SK-N-SH treated with all-trans-retinoic acid at 6 μM for 48 hours (cell line): Measurements from ENCODE around the gene ARHGAP18.
A peak's percentile ranks its signal among the peaks of the same experiment; 100 is the strongest.

Experiments
- ATAC-seq: fragments of 200-7000 bp; cut with Tn5 transposase; 3 replicates; pipeline ENCODE4 v1.9.1; 2020; ENCODE audit warnings: mild to moderate bottlenecking, moderate library complexity
- ARNTL ChIP-seq: fragments of 450-650 bp; formaldehyde crosslinking; IDR thresholded peaks from 2 replicates; pipeline ENCODE4 v1.5.0; 2020; ENCODE audit warnings: low read depth, mild to moderate bottlenecking, moderate library complexity, borderline replicate concordance
- CSRNP3 ChIP-seq: fragments of 250-450 bp; sonication (Bioruptor Pico); IDR thresholded peaks from 2 replicates; pipeline ENCODE4 v1.5.1; 2021; ENCODE audit warnings: mild to moderate bottlenecking, moderate library complexity
- ESRRG ChIP-seq: fragments of 250-450 bp; sonication (Bioruptor Pico); IDR thresholded peaks from 2 replicates; pipeline ENCODE4 v1.6.1; 2021; ENCODE audit warnings: mild to moderate bottlenecking
- GLIS3 ChIP-seq: fragments of 250-450 bp; sonication (Bioruptor Pico); IDR thresholded peaks from 2 replicates; pipeline ENCODE4 v1.5.0; 2020; ENCODE audit warnings: mild to moderate bottlenecking, moderate library complexity
- ISL1 ChIP-seq: fragments of 250-450 bp; sonication (Bioruptor Pico); IDR thresholded peaks from 2 replicates; pipeline ENCODE4 v2.1.2; 2022; ENCODE audit warnings: mild to moderate bottlenecking, moderate library complexity
- OSR1 ChIP-seq: fragments of 250-450 bp; sonication (Bioruptor Pico); IDR thresholded peaks from 2 replicates; pipeline ENCODE4 v1.8.0; 2022; ENCODE audit warnings: moderate library complexity, mild to moderate bottlenecking, inconsistent platforms
- PATZ1 ChIP-seq: fragments of 250-450 bp; sonication (Bioruptor Pico); IDR thresholded peaks from 2 replicates; pipeline ENCODE4 v1.8.0; 2020; ENCODE audit warnings: mild to moderate bottlenecking, moderate library complexity, borderline replicate concordance
- POU6F1 ChIP-seq: fragments of 250-450 bp; sonication (Bioruptor Pico); IDR thresholded peaks from 2 replicates; pipeline ENCODE4 v1.8.0; 2021; ENCODE audit warnings: low read depth, mild to moderate bottlenecking, moderate library complexity, borderline replicate concordance
- PPARA ChIP-seq: fragments of 250-450 bp; sonication (Bioruptor Pico); IDR thresholded peaks from 2 replicates; pipeline ENCODE4 v1.5.0; 2020; ENCODE audit warnings: mild to moderate bottlenecking, borderline replicate concordance
- RARB ChIP-seq: fragments of 250-450 bp; sonication (Bioruptor Pico); IDR thresholded peaks from 2 replicates; pipeline ENCODE4 v1.8.0; 2021; ENCODE audit warnings: mild to moderate bottlenecking, moderate library complexity
- SNAI2 ChIP-seq: fragments of 250-450 bp; sonication (Bioruptor Pico); IDR thresholded peaks from 2 replicates; pipeline ENCODE4 v1.5.0; 2020; ENCODE audit warnings: mild to moderate bottlenecking, moderate library complexity
- TCF4 ChIP-seq: fragments of 250-450 bp; sonication (Bioruptor Pico); IDR thresholded peaks from 2 replicates; pipeline ENCODE4 v1.8.0; 2021; ENCODE audit warnings: mild to moderate bottlenecking, moderate library complexity, borderline replicate concordance
- TOX ChIP-seq: fragments of 250-450 bp; sonication (Bioruptor Pico); IDR thresholded peaks from 2 replicates; pipeline ENCODE4 v1.8.0; 2021; ENCODE audit warnings: mild to moderate bottlenecking, moderate library complexity, borderline replicate concordance
- TSHZ2 ChIP-seq: fragments of 250-450 bp; sonication (Bioruptor Pico); IDR thresholded peaks from 2 replicates; pipeline ENCODE4 v1.5.0; 2020; ENCODE audit warnings: mild to moderate bottlenecking, moderate library complexity
- ZC3H10 ChIP-seq: fragments of 250-450 bp; sonication (Bioruptor Pico); IDR thresholded peaks from 2 replicates; pipeline ENCODE4 v1.5.1; 2021; ENCODE audit warnings: mild to moderate bottlenecking, moderate library complexity
- ZFP3 ChIP-seq: fragments of 250-450 bp; sonication (Bioruptor Pico); IDR thresholded peaks from 2 replicates; pipeline ENCODE4 v1.5.0; 2020; ENCODE audit warnings: mild to moderate bottlenecking, moderate library complexity
- ZFP30 ChIP-seq: fragments of 450-650 bp; formaldehyde crosslinking; IDR thresholded peaks from 2 replicates; pipeline ENCODE4 v1.5.0; 2022; ENCODE audit warnings: mild to moderate bottlenecking, moderate library complexity
- ZNF565 ChIP-seq: fragments of 450-650 bp; formaldehyde crosslinking; conservative IDR thresholded peaks from 2 replicates; pipeline ENCODE4 v1.5.0; 2020; ENCODE audit warnings: low read depth, mild to moderate bottlenecking, moderate library complexity
- ZNF70 ChIP-seq: fragments of 450-650 bp; formaldehyde crosslinking; IDR thresholded peaks from 2 replicates; pipeline ENCODE4 v1.5.0; 2020; ENCODE audit warnings: mild to moderate bottlenecking, moderate library complexity
- ZNF8 ChIP-seq: fragments of 450-650 bp; formaldehyde crosslinking; IDR thresholded peaks from 2 replicates; pipeline ENCODE4 v1.5.0; 2020; ENCODE audit warnings: mild to moderate bottlenecking, moderate library complexity

The ARHGAP18 gene

GRCh38 chr6:129567374-129567773 is 142.6 kb downstream of the ARHGAP18 start:
- ATAC-seq, result peak; percentile 39
- TF ChIP-seq ISL1 (CRISPR knock-in tag), result no peak
- no peak for TF ChIP-seq CSRNP3 (CRISPR knock-in tag)
- no peak for TF ChIP-seq ARNTL
- no peak for TF ChIP-seq GLIS3
- no peak for TF ChIP-seq ZC3H10 (CRISPR knock-in tag)
- TF ChIP-seq OSR1, result no peak
- TF ChIP-seq ZNF565 (CRISPR knock-in tag), result no peak
- no peak for TF ChIP-seq ZFP30 (CRISPR knock-in tag)
- TF ChIP-seq ESRRG (CRISPR knock-in tag), result no peak
- TF ChIP-seq RARB (CRISPR knock-in tag), result no peak
- TF ChIP-seq TCF4, result no peak
- no peak for TF ChIP-seq POU6F1 (CRISPR knock-in tag)

- no peak for TF ChIP-seq ZFP3
- TF ChIP-seq ZNF565 (CRISPR knock-in tag), result no peak
- no peak for TF ChIP-seq PATZ1 (CRISPR knock-in tag)
- TF ChIP-seq ISL1 (CRISPR knock-in tag), result no peak
- no peak for TF ChIP-seq SNAI2 (CRISPR knock-in tag)
- TF ChIP-seq TOX, result no peak
- TF ChIP-seq POU6F1 (CRISPR knock-in tag), result no peak
- TF ChIP-seq ARNTL, result no peak
- TF ChIP-seq CSRNP3 (CRISPR knock-in tag), result no peak
- TF ChIP-seq GLIS3, result no peak
- no peak for TF ChIP-seq ZNF70 (CRISPR knock-in tag)
- TF ChIP-seq ESRRG (CRISPR knock-in tag), result no peak
- no peak for TF ChIP-seq ZNF8 (CRISPR knock-in tag)
- peak; percentile 49 for ATAC-seq
Measured at GRCh38 chr6:129565811-129566210, 144.2 kb downstream of the ARHGAP18 start.

GRCh38 chr6:129565366-129565765 is 144.6 kb downstream of the ARHGAP18 start:
- ATAC-seq, result no peak
- TF ChIP-seq ESRRG (CRISPR knock-in tag), result no peak
- no peak for TF ChIP-seq ZNF70 (CRISPR knock-in tag)
- TF ChIP-seq PPARA (CRISPR knock-in tag), result no peak
- TF ChIP-seq ZFP30 (CRISPR knock-in tag), result no peak
- no peak for TF ChIP-seq TOX
- no peak for TF ChIP-seq SNAI2 (CRISPR knock-in tag)
- no peak for TF ChIP-seq ARNTL
- TF ChIP-seq POU6F1 (CRISPR knock-in tag), result no peak
- TF ChIP-seq PATZ1 (CRISPR knock-in tag), result no peak
- TF ChIP-seq ZNF565 (CRISPR knock-in tag), result no peak
- no peak for TF ChIP-seq ZC3H10 (CRISPR knock-in tag)
- TF ChIP-seq ISL1 (CRISPR knock-in tag), result no peak
- TF ChIP-seq GLIS3, result no peak
- no peak for TF ChIP-seq CSRNP3 (CRISPR knock-in tag)
- no peak for TF ChIP-seq TSHZ2
